ENCODE results near the gene KIF19. TPM values are rescaled to one million over a fixed set of nuclear protein-coding genes. Genes with fewer than 3 reads are reported as not detected.

KIF19 gene
- polyA plus RNA-seq, 3 donors = not detected

GRCh38 chr17:74337834-74338500, 11.9 kb downstream of the KIF19 start:
- Mint-ChIP-seq H3K36me3 (no peaks in the 10 kb centered on the region), H3K9me3 (no peaks in the 10 kb centered on the region), H3K4me1 (peaks cover under 1% of the 10 kb centered on the region), H3K4me3 (no peak overlapping the region), H3K27me3 (ENCODE audit: low read depth in 3 of 3) (peaks cover 6 to 20% (median 9%) of the 10 kb centered on the region in 3 donors), H3K27ac (peak overlapping the region in 1 of 7 donors; percentile 16)
- Histone ChIP-seq H3K79me2 (ENCODE audit: insufficient read depth, low read length) (no peaks in the 10 kb centered on the region), H3K27ac (ENCODE audit: low read depth in 1 of 2, low read length in 2 of 2) (no peak overlapping the region), H2AFZ (ENCODE audit: insufficient read depth, low read depth, low read length, poor library complexity, severe bottlenecking) (no peak overlapping the region), H3K4me2 (replicated peaks; ENCODE audit: extremely low read depth, low read length, poor library complexity, severe bottlenecking) (no peak overlapping the region), H3K27me3 (ENCODE audit: control insufficient read depth in 2 of 2, insufficient read depth in 2 of 2, low read length in 2 of 2) (no peaks in the 10 kb centered on the region), H3K9ac (ENCODE audit: insufficient read depth, low read length, poor library complexity, severe bottlenecking) (no peak overlapping the region), H3K4me3 (replicated peaks in 1 of 3; ENCODE audit: low read depth in 2 of 3, low read length in 3 of 3) (no peak overlapping the region), H3K36me3 (replicated peaks in 1 of 2; ENCODE audit: control insufficient read depth in 1 of 2, insufficient read depth in 2 of 2, low read length in 2 of 2) (no peaks in the 10 kb centered on the region), H3K4me1 (ENCODE audit: control insufficient read depth in 1 of 2, insufficient read depth in 2 of 2, low read length in 2 of 2) (peaks cover under 1 to 2% of the 10 kb centered on the region in 2 donors), H3K9me3 (replicated peaks in 1 of 2; ENCODE audit: control insufficient read depth in 1 of 2, insufficient read depth in 1 of 2, low read length in 2 of 2) (no peaks in the 10 kb centered on the region), H4K20me1 (ENCODE audit: insufficient read depth, low read length) (no peaks in the 10 kb centered on the region)
- no peak for DNase-seq
- WGBS (ENCODE audit: insufficient coverage) = 94% methylated on average over 11 of the region's 12 CpGs
- intact Hi-C loops (cut with micrococcal nuclease) = no loop called here
- TF ChIP-seq, protein P1, sequence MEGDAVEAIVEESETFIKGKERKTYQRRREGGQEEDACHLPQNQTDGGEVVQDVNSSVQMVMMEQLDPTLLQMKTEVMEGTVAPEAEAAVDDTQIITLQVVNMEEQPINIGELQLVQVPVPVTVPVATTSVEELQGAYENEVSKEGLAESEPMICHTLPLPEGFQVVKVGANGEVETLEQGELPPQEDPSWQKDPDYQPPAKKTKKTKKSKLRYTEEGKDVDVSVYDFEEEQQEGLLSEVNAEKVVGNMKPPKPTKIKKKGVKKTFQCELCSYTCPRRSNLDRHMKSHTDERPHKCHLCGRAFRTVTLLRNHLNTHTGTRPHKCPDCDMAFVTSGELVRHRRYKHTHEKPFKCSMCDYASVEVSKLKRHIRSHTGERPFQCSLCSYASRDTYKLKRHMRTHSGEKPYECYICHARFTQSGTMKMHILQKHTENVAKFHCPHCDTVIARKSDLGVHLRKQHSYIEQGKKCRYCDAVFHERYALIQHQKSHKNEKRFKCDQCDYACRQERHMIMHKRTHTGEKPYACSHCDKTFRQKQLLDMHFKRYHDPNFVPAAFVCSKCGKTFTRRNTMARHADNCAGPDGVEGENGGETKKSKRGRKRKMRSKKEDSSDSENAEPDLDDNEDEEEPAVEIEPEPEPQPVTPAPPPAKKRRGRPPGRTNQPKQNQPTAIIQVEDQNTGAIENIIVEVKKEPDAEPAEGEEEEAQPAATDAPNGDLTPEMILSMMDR (IDR thresholded peaks at IDR 0.05) = no peak

DNA sequence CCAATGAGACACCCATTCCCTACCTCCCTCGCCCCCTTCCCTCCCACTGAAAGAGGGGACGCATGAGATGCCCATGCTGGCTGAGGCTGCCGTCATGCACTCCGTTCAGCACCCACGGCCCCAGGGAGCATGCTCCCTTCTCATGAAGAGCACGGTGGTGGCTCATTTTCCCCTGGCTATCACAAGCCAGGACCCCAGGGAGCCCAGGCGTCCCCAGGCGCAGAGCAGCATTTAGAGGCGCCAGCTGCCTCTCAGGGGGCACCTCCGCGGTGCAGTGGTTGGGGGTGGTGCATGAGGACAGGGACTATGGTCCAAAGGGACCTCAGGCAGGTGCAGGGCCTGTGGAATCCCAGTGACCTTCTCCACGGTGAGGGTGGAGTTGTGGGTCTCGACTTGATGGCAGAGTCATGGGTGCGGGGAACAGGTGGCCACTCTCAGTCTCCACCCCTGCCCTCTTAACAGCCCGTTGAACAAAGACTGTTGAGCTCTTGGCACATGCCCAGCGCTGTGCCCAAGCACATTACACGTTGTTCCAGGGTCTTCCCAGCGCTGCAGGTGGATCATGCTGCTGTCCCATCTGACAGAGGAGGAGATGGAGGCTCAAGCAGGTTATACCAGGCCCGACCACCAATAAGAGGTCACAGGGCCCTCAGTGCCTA, 13.6 kb downstream of the KIF19 start:
- Mint-ChIP-seq H3K4me3 (no peak overlapping the region), H3K9me3 (no peaks in the 10 kb centered on the region), H3K4me1 (no peaks in the 10 kb centered on the region), H3K27ac (no peak overlapping the region), H3K36me3 (no peaks in the 10 kb centered on the region), H3K27me3 (ENCODE audit: low read depth in 3 of 3) (peaks cover 0 to 20% (median 8%) of the 10 kb centered on the region in 3 donors)
- intact Hi-C loops (cut with micrococcal nuclease) = no loop called here
- no peak overlapping the region for H3K4me2 ChIP-seq (replicated peaks; ENCODE audit: extremely low read depth, low read length, poor library complexity, severe bottlenecking)
- no peaks in the 10 kb centered on the region for H3K36me3 ChIP-seq (replicated peaks in 1 of 2; ENCODE audit: control insufficient read depth in 1 of 2, insufficient read depth in 2 of 2, low read length in 2 of 2)
- H3K27ac ChIP-seq (ENCODE audit: low read depth in 1 of 2, low read length in 2 of 2) = no peak overlapping the region
- H3K27me3 ChIP-seq (ENCODE audit: control insufficient read depth in 2 of 2, insufficient read depth in 2 of 2, low read length in 2 of 2) = no peaks in the 10 kb centered on the region
- H3K4me1 ChIP-seq (ENCODE audit: control insufficient read depth in 1 of 2, insufficient read depth in 2 of 2, low read length in 2 of 2) = no peaks in the 10 kb centered on the region
- no peak for DNase-seq
- no peak overlapping the region for H3K9ac ChIP-seq (ENCODE audit: insufficient read depth, low read length, poor library complexity, severe bottlenecking)
- H2AFZ ChIP-seq (ENCODE audit: insufficient read depth, low read depth, low read length, poor library complexity, severe bottlenecking) = no peak overlapping the region
- H3K9me3 ChIP-seq (replicated peaks in 1 of 2; ENCODE audit: control insufficient read depth in 1 of 2, insufficient read depth in 1 of 2, low read length in 2 of 2) = no peaks in the 10 kb centered on the region
- no peaks in the 10 kb centered on the region for H4K20me1 ChIP-seq (ENCODE audit: insufficient read depth, low read length)
- no peaks in the 10 kb centered on the region for H3K79me2 ChIP-seq (ENCODE audit: insufficient read depth, low read length)
- TF ChIP-seq, protein P1 (IDR thresholded peaks at IDR 0.05) = no peak
- WGBS (ENCODE audit: insufficient coverage) = 94% methylated on average over 15 of the region's 19 CpGs
- no peak overlapping the region for H3K4me3 ChIP-seq (replicated peaks in 1 of 3; ENCODE audit: low read depth in 2 of 3, low read length in 3 of 3)

Measured in CD14-positive monocyte (primary cell).